Measurements from ENCODE around the gene NME3. TPM values are rescaled to one million over a fixed set of nuclear protein-coding genes. Genes with fewer than 3 reads are reported as not detected.

The NME3 gene
- total RNA-seq, 1 experiment from 2014 or later: 103 TPM

- POLR2A ChIA-PET: no interaction called here
- Histone ChIP-seq H3K4me2 (ENCODE audit: low read length) (no peak overlapping the region), H3K9me3 (ENCODE audit: control insufficient read depth in 1 of 2, insufficient read depth in 1 of 2, low read depth in 1 of 2, low read length in 2 of 2) (no peaks in the 10 kb centered on the region), H3K9ac (ENCODE audit: low read length) (no peak overlapping the region), H2AFZ (ENCODE audit: low read depth, low read length, poor library complexity, severe bottlenecking) (no peak overlapping the region), H3K4me3 (replicated peaks in 1 of 2; ENCODE audit: low read depth in 1 of 2, low read length in 2 of 2) (no peak overlapping the region), H3K9me2 (ENCODE audit: insufficient read depth) (no peaks in the 10 kb centered on the region), H4K20me1 (ENCODE audit: insufficient read depth) (no peaks in the 10 kb centered on the region), H3K27me3 (ENCODE audit: insufficient read depth, low read length) (no peaks in the 10 kb centered on the region), H3K27ac (ENCODE audit: low read depth, low read length) (no peak overlapping the region), H3K79me2 (ENCODE audit: insufficient read depth, low read length) (no peaks in the 10 kb centered on the region), H3K4me1 (ENCODE audit: control insufficient read depth in 1 of 2, insufficient read depth in 2 of 2, low read length in 2 of 2) (no peaks in the 10 kb centered on the region), H3K36me3 (ENCODE audit: control insufficient read depth in 1 of 2, insufficient read depth in 2 of 2, low read length in 2 of 2) (peaks cover 10 to 14% of the 10 kb centered on the region in 2 experiments; a peak in 3 of 4 replicates)
- no TSS peak for BruUV-seq (replicated peaks)
- TF ChIP-seq SP1 (IDR thresholded peaks at IDR 0.05; ENCODE audit: low read depth) (no peak), REST (IDR thresholded peaks at IDR 0.05; ENCODE audit: low read depth) (no peak)
- DNase-seq (ENCODE audit: low read depth, low spot score) (no peak), ATAC-seq (no peak)
- RAD21 ChIA-PET (ENCODE audit: low non-redundant PET in 1 of 2, low total read pairs in 2 of 2, uncharacterized antibody in 2 of 2, unreplicated experiment in 2 of 2): no interaction called here
- intact Hi-C loops (cut with micrococcal nuclease): no loop called here
- CTCF ChIA-PET: no interaction called here
Measured at GRCh38 chr16:1746693-1747195, 24.6 kb downstream of the NME3 start.

GRCh38 chr16:1745900-1746692 lies 25.2 kb downstream of the NME3 start:
- no peaks in the 10 kb centered on the region for H3K4me1 ChIP-seq (ENCODE audit: control insufficient read depth in 1 of 2, insufficient read depth in 2 of 2, low read length in 2 of 2)
- ChIA-PET CTCF (no interaction called here), POLR2A (no interaction called here), RAD21 (ENCODE audit: low non-redundant PET in 1 of 2, low total read pairs in 2 of 2, uncharacterized antibody in 2 of 2, unreplicated experiment in 2 of 2) (no interaction called here)
- TF ChIP-seq YY1 (IDR thresholded peaks at IDR 0.05; ENCODE audit: extremely low read depth, insufficient replicate concordance, low read depth, low read length) (no peak), REST (IDR thresholded peaks at IDR 0.05; ENCODE audit: low read depth) (no peak), EZH2 (IDR thresholded peaks at IDR 0.05) (no peak), ZFX (IDR thresholded peaks at IDR 0.05) (no peak), SP1 (IDR thresholded peaks at IDR 0.05; ENCODE audit: low read depth) (no peak), SIN3A (IDR thresholded peaks at IDR 0.05; ENCODE audit: low read depth) (no peak)
- H4K20me1 ChIP-seq (ENCODE audit: insufficient read depth): no peaks in the 10 kb centered on the region
- no peaks in the 10 kb centered on the region for H3K9me2 ChIP-seq (ENCODE audit: insufficient read depth)
- H3K9ac ChIP-seq (ENCODE audit: low read length): no peak overlapping the region
- H3K9me3 ChIP-seq (ENCODE audit: control insufficient read depth in 1 of 2, insufficient read depth in 1 of 2, low read depth in 1 of 2, low read length in 2 of 2): no peaks in the 10 kb centered on the region
- no peak overlapping the region for H2AFZ ChIP-seq (ENCODE audit: low read depth, low read length, poor library complexity, severe bottlenecking)
- no TSS peak for BruUV-seq (replicated peaks)
- H3K4me3 ChIP-seq (replicated peaks in 1 of 2; ENCODE audit: low read depth in 1 of 2, low read length in 2 of 2): no peak overlapping the region
- peaks cover 10 to 14% of the 10 kb centered on the region in 2 experiments; a peak in 3 of 4 replicates for H3K36me3 ChIP-seq (ENCODE audit: control insufficient read depth in 1 of 2, insufficient read depth in 2 of 2, low read length in 2 of 2)
- no peaks in the 10 kb centered on the region for H3K27me3 ChIP-seq (ENCODE audit: insufficient read depth, low read length)
- ATAC-seq: no peak
- DNase-seq (ENCODE audit: low read depth, low spot score): no peak
- no peak overlapping the region for H3K4me2 ChIP-seq (ENCODE audit: low read length)
- H3K79me2 ChIP-seq (ENCODE audit: insufficient read depth, low read length): no peaks in the 10 kb centered on the region
- no peak overlapping the region for H3K27ac ChIP-seq (ENCODE audit: low read depth, low read length)
- intact Hi-C loops (cut with micrococcal nuclease): no loop called here
